ENCODE measurements around the gene CMC2. TPM values are rescaled to one million over a fixed set of nuclear protein-coding genes. Genes with fewer than 3 reads are reported as not detected.

Gene CMC2
- total RNA-seq, 4 donors from 2014 or later = 29.7 to 78.1 (median 41.9) TPM

- WGBS = 72% methylated on average over 2 of the region's 2 CpGs
- no peak for DNase-seq (ENCODE audit: extremely low spot score)
- TF ChIP-seq POLR2A (IDR thresholded peaks at IDR 0.05; ENCODE audit: low read depth) (no peak), CTCF (IDR thresholded peaks at IDR 0.05) (no peak), POLR2AphosphoS5 (IDR thresholded peaks at IDR 0.05) (no peak), EP300 (IDR thresholded peaks at IDR 0.05) (no peak)
- Histone ChIP-seq H3K36me3 (peaks cover 0 to 45% (median 20%) of the 10 kb centered on the region in 4 donors), H3K27me3 (no peaks in the 10 kb centered on the region), H3K4me1 (peaks cover 0 to 11% (median 0%) of the 10 kb centered on the region in 4 donors), H3K9me3 (no peaks in the 10 kb centered on the region), H3K27ac (replicated peaks in 1 of 4) (peak overlapping the region in 2 of 4 donors; percentile 26 to 45), H3K4me3 (no peak overlapping the region)
- intact Hi-C loops (cut with DNase I) = no loop called here
Observed at GRCh38 chr16:81014672-81015071, 8.0 kb upstream of the CMC2 start.

- no peaks in the 10 kb centered on the region for H3K27me3 ChIP-seq
- 90% methylated on average over 3 of the region's 3 CpGs for WGBS
- no peaks in the 10 kb centered on the region for H3K9me3 ChIP-seq
- H3K4me3 ChIP-seq = no peak overlapping the region
- no peak overlapping the region for H3K27ac ChIP-seq (replicated peaks in 1 of 4)
- TF ChIP-seq POLR2A (IDR thresholded peaks at IDR 0.05; ENCODE audit: low read depth) (no peak), CTCF (IDR thresholded peaks at IDR 0.05) (no peak), POLR2AphosphoS5 (IDR thresholded peaks at IDR 0.05) (no peak)
- H3K36me3 ChIP-seq = peaks cover 0 to 37% (median 14%) of the 10 kb centered on the region in 4 donors
- no peak for DNase-seq (ENCODE audit: extremely low spot score)
- intact Hi-C loops (cut with DNase I) = no loop called here
- peaks cover 3 to 17% (median 5%) of the 10 kb centered on the region in 4 donors for H3K4me1 ChIP-seq
Observed at GRCh38 chr16:81012974-81013373, 6.3 kb upstream of the CMC2 start.

- H3K27ac ChIP-seq (replicated peaks in 1 of 4) = peak overlapping the region; percentile 95 to 100 (median 98)
- peaks cover 25 to 36% (median 33%) of the 10 kb centered on the region in 4 donors for H3K4me1 ChIP-seq
- DNase-seq (ENCODE audit: extremely low spot score) = no peak
- 95% methylated on average over 11 of the region's 12 CpGs for WGBS
- no peaks in the 10 kb centered on the region for H3K27me3 ChIP-seq
- intact Hi-C loops (cut with DNase I) = loop anchor here (10.0 kb wide), 1 partner anchor 66 kb away; the partner anchor contains the start of gene C16orf46
- peaks cover 0 to 6% (median 3%) of the 10 kb centered on the region in 4 donors for H3K36me3 ChIP-seq
- no peaks in the 10 kb centered on the region for H3K9me3 ChIP-seq
- H3K4me3 ChIP-seq = peak overlapping the region in 3 of 4 donors; percentile 70 to 100 (median 78)
- TF ChIP-seq POLR2AphosphoS5 (IDR thresholded peaks at IDR 0.05) (no peak), POLR2A (IDR thresholded peaks at IDR 0.05; ENCODE audit: low read depth) (no peak), EP300 (IDR thresholded peaks at IDR 0.05) (no peak), CTCF (IDR thresholded peaks at IDR 0.05) (no peak)
Observed at GRCh38 chr16:81008505-81008789, 1.8 kb upstream of the CMC2 start.

GRCh38 chr16:81006211-81006812 lies 373 bp downstream of the CMC2 start:
- peak overlapping the region; percentile 70 to 100 (median 85) for H3K4me3 ChIP-seq
- peaks cover 25 to 39% (median 34%) of the 10 kb centered on the region in 4 donors for H3K4me1 ChIP-seq
- peak; percentile 94 for DNase-seq (ENCODE audit: extremely low spot score)
- 1% methylated on average over 22 of the region's 50 CpGs for WGBS
- intact Hi-C loops (cut with DNase I) = loop anchor here (10.0 kb wide), 1 partner anchor 68 kb away; the partner anchor contains the start of gene C16orf46
- H3K9me3 ChIP-seq = no peaks in the 10 kb centered on the region
- no peak for TF ChIP-seq CTCF (IDR thresholded peaks at IDR 0.05)
- no peak for TF ChIP-seq POLR2A (IDR thresholded peaks at IDR 0.05; ENCODE audit: low read depth)
- TF ChIP-seq POLR2AphosphoS5 (IDR thresholded peaks at IDR 0.05) = no peak
- no peak for TF ChIP-seq EP300 (IDR thresholded peaks at IDR 0.05)
- peak overlapping the region; percentile 95 to 100 (median 98) for H3K27ac ChIP-seq (replicated peaks in 1 of 4)
- H3K27me3 ChIP-seq = no peaks in the 10 kb centered on the region
- H3K36me3 ChIP-seq = no peaks in the 10 kb centered on the region

All from esophagus muscularis mucosa (tissue), 4 donors.